HepG2 (cell line): ENCODE results near the gene RACGAP1. TPM values are rescaled to one million over a fixed set of nuclear protein-coding genes. Genes with fewer than 3 reads are reported as not detected.

ENCODE experiments used
- KDM3A ChIP-seq: IDR thresholded peaks from 2 replicates; pipeline ENCODE4 v1.6.1; 2018; ENCODE audit warnings: low read depth, missing compliant biosample characterization
- PHB2 ChIP-seq: fragments of 450-650 bp; IDR thresholded peaks from 2 replicates; pipeline ENCODE4 v1.6.1; 2018; ENCODE audit not compliant: partially characterized antibody
- RXRA ChIP-seq: sonication (generic); formaldehyde crosslinking; IDR thresholded peaks from 2 replicates; pipeline ENCODE4 v1.5.1; 2020; ENCODE audit warnings: missing genetic modification reagents
- RXRB ChIP-seq: IDR thresholded peaks from 2 replicates; pipeline ENCODE4 v1.6.1; 2016; ENCODE audit warnings: borderline replicate concordance, missing genetic modification reagents, missing compliant biosample characterization
- SRSF9 ChIP-seq: fragments of 200-400 bp; formaldehyde crosslinking; IDR thresholded peaks from 2 replicates; pipeline ENCODE4 v1.6.1; 2018; ENCODE audit warnings: borderline replicate concordance, mild to moderate bottlenecking, low read depth, low read length; ENCODE audit not compliant: insufficient read depth, poor library complexity, severe bottlenecking
- TAF1 ChIP-seq: sonication (generic); formaldehyde crosslinking; IDR thresholded peaks from 2 replicates; pipeline ENCODE4 v1.4.0; 2020; ENCODE audit warnings: missing genetic modification reagents
- TFAP4 ChIP-seq: sonication (generic); IDR thresholded peaks from 2 replicates; pipeline ENCODE4 v1.6.1; 2016; ENCODE audit warnings: low read depth, borderline replicate concordance
- UBTF ChIP-seq: sonication (generic); formaldehyde crosslinking; IDR thresholded peaks from 2 replicates; pipeline ENCODE4 v1.4.0; 2020; ENCODE audit warnings: mild to moderate bottlenecking, missing genetic modification reagents
- ZBED4 ChIP-seq: sonication (generic); formaldehyde crosslinking; IDR thresholded peaks from 2 replicates; pipeline ENCODE4 v1.4.0; 2020; ENCODE audit warnings: missing genetic modification reagents, borderline replicate concordance
- ZFP36L1 ChIP-seq: sonication (generic); formaldehyde crosslinking; IDR thresholded peaks from 2 replicates; pipeline ENCODE4 v1.8.0; 2022; ENCODE audit warnings: mild to moderate bottlenecking, missing genetic modification reagents, moderate library complexity
- ZFY ChIP-seq: sonication (generic); formaldehyde crosslinking; IDR thresholded peaks from 2 replicates; pipeline ENCODE4 v1.4.0; 2020; ENCODE audit warnings: missing genetic modification reagents
- ZNF101 ChIP-seq: sonication (generic); formaldehyde crosslinking; IDR thresholded peaks from 2 replicates; pipeline ENCODE4 v1.4.0; 2020; ENCODE audit warnings: mild to moderate bottlenecking, low read depth, missing genetic modification reagents, borderline replicate concordance
- ZNF260 ChIP-seq: sonication (generic); formaldehyde crosslinking; IDR thresholded peaks from 2 replicates; pipeline ENCODE4 v1.4.0; 2020; ENCODE audit warnings: missing genetic modification reagents, low read depth, mild to moderate bottlenecking, borderline replicate concordance
- ZNF281 ChIP-seq: sonication (generic); formaldehyde crosslinking; IDR thresholded peaks from 2 replicates; pipeline ENCODE4 v1.4.0; 2020; ENCODE audit warnings: missing genetic modification reagents, borderline replicate concordance
- ZNF331 ChIP-seq: sonication (generic); formaldehyde crosslinking; IDR thresholded peaks from 2 replicates; pipeline ENCODE4 v1.4.0; 2020; ENCODE audit warnings: missing genetic modification reagents
- ZNF484 ChIP-seq: sonication (generic); formaldehyde crosslinking; IDR thresholded peaks from 2 replicates; pipeline ENCODE4 v1.5.1; 2020; ENCODE audit warnings: mild to moderate bottlenecking, low read depth, missing genetic modification reagents, borderline replicate concordance
- ZNF547 ChIP-seq: sonication (generic); formaldehyde crosslinking; IDR thresholded peaks from 2 replicates; pipeline ENCODE4 v1.5.1; 2020; ENCODE audit warnings: mild to moderate bottlenecking, missing genetic modification reagents
- ZNF7 ChIP-seq: IDR thresholded peaks from 2 replicates; pipeline ENCODE4 v1.6.1; 2016; ENCODE audit warnings: missing biosample characterization, missing genetic modification reagents
- ZNF776 ChIP-seq: sonication (generic); formaldehyde crosslinking; IDR thresholded peaks from 2 replicates; pipeline ENCODE4 v1.4.0; 2020; ENCODE audit warnings: mild to moderate bottlenecking, missing genetic modification reagents
- polyA plus RNA-seq, 8 experiments: library from polyadenylated mRNA; depleted of rRNA in 3 of 8; stranded (reverse) in 7 of 8; unstranded in 1 of 8; fragments of >200 nt; fragmentation: Illumina TruSeq in 4 of 8; extraction: Trizol in 4 of 8; gene quantifications; 2 replicates each; pipeline versions ENCODE4 v1.2.1 to v1.2.3, GENCODE V29; 2011 to 2016; ENCODE audit warnings: low read depth in 4 of 8, missing spikeins in 1 of 8, mixed read lengths in 1 of 8; ENCODE audit not compliant: insufficient read depth in 1 of 8
- total RNA-seq, 5 experiments: library from RNA; depleted of rRNA; stranded (reverse); fragments of >200 nt; fragmentation: Illumina TruSeq; extraction: Trizol; gene quantifications; 2 replicates each; pipeline ENCODE4 v1.2.3, GENCODE V29; 2016; ENCODE audit warnings: low read depth in 1 of 5

The RACGAP1 gene
- total and polyA plus RNA-seq, 2 of the 13 experiments (the other 11 are each of a cell fraction or from before 2014, with no cell fraction given), result 16.7 to 57.9 TPM

GRCh38 chr12:50039151-50039835 lies 14.0 kb upstream of the RACGAP1 start (continued):
- no peak for TF ChIP-seq ZBED4 (CRISPR knock-in tag)
- no peak for TF ChIP-seq RXRB
- no peak for TF ChIP-seq KDM3A (CRISPR knock-in tag)
- no peak for TF ChIP-seq PHB2
- TF ChIP-seq ZFY (CRISPR knock-in tag), result peak; percentile 25; the same call in 1 of the 2 replicates
- TF ChIP-seq ZNF484, result no peak
- TF ChIP-seq RXRA (CRISPR knock-in tag), result no peak
- TF ChIP-seq ZNF260, result no peak
- TF ChIP-seq ZNF776 (CRISPR knock-in tag), result no peak
- TF ChIP-seq TFAP4, result peak; percentile 63
- no peak for TF ChIP-seq ZNF281
- 0 out of 2 replicates have a peak, but pooled peaks have one; percentile 26 for TF ChIP-seq ZNF331 (CRISPR knock-in tag)
- TF ChIP-seq ZFP36L1 (CRISPR knock-in tag), result no peak
- TF ChIP-seq ZNF7, result no peak
- no peak for TF ChIP-seq ZNF547 (CRISPR knock-in tag)
- no peak for TF ChIP-seq TAF1 (CRISPR knock-in tag)
- no peak for TF ChIP-seq SRSF9
- TF ChIP-seq UBTF, result no peak
- TF ChIP-seq ZNF101, result no peak
